Activated CD4-positive, alpha-beta T cell treated with anti-CD3 and anti-CD28 coated beads for 36 hours (primary cell): Measurements from ENCODE around the gene PHLPP1. TPM values are rescaled to one million over a fixed set of nuclear protein-coding genes. Genes with fewer than 3 reads are reported as not detected.
"Not testable (repeated sequence)": the region's sequence is repeated elsewhere in the genome, so short reads cannot be mapped to it uniquely, and the experiment has no call there.

Experiments used
- ATAC-seq: fragments of 200-7000 bp; cut with Tn5 transposase; one replicate; pipeline ENCODE4 v1.10.0; 2021; ENCODE audit warnings: mild to moderate bottlenecking, moderate library complexity
- CTCF ChIA-PET: fragments of 350-600 bp; sonication (Branson Sonifier 250); formaldehyde crosslinking; loops from one replicate; lab custom pipeline; 2021; ENCODE audit warnings: antibody characterized with exemption; lab: Charles Lee
- POLR2A ChIA-PET: fragments of 350-600 bp; sonication (Branson Sonifier 250); formaldehyde crosslinking; loops from one replicate; lab custom pipeline; 2021; ENCODE audit warnings: antibody characterized with exemption, inconsistent platforms; lab: Charles Lee
- DNase-seq: peaks from one replicate; pipeline ENCODE4 v3.0.0-alpha.2; 2020
- H3K27ac Mint-ChIP-seq: one replicate; pipeline ENCODE4 v1.8.0; 2021; ENCODE audit warnings: mixed read lengths
- H3K27me3 Mint-ChIP-seq: one replicate; pipeline ENCODE4 v1.8.0; 2021; ENCODE audit warnings: mixed read lengths
- H3K36me3 Mint-ChIP-seq: one replicate; pipeline ENCODE4 v1.8.0; 2021; ENCODE audit warnings: low read depth, mixed read lengths
- H3K4me1 Mint-ChIP-seq: one replicate; pipeline ENCODE4 v1.8.0; 2021; ENCODE audit warnings: mixed read lengths
- H3K4me3 Mint-ChIP-seq: one replicate; pipeline ENCODE4 v1.8.0; 2021; ENCODE audit warnings: mild to moderate bottlenecking, moderate library complexity, mixed read lengths
- H3K9me3 Mint-ChIP-seq: one replicate; pipeline ENCODE4 v1.8.0; 2021; ENCODE audit warnings: low read depth, mixed read lengths
- intact Hi-C, 2 experiments: fragments of 100-400 bp; cut with DNase I in 1 of 2; cut with micrococcal nuclease in 1 of 2; formaldehyde crosslinking; loops; one replicate each; pipeline versions ENCODE4 v1.14.2 to v1.15.1; 2022 to 2024; cut with DNase I, micrococcal nuclease
- total RNA-seq, 2 experiments: library from RNA; stranded (reverse); gene quantifications; one replicate each; pipeline ENCODE4 v1.2.3, GENCODE V29; 2021

PHLPP1 gene
- total RNA-seq, 2 experiments from 2014 or later = 6.8 to 8.5 TPM

DNA sequence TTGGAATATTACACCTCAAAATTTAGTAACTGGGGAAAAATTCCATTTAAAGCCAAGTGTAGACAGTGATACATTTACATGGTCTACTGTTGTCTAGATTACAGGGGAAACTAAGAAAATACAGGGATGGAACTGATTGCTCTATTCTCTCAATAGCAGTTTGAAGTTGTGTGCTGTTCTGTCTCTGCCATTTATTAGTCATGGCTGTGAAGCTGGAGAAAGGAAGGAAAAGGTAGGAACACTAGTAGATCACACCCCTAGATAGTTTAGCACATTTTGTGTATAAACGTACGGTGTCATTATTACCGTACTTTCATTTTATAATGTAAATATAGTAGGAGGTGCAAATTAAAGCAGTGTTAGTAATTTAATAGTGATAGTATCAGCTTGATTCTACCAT is 170.5 kb downstream of the PHLPP1 start:
- ATAC-seq (no peak), DNase-seq (no peak)
- no peaks in the 10 kb centered on the region for H3K36me3 Mint-ChIP-seq
- no peak overlapping the region for H3K27ac Mint-ChIP-seq
- intact Hi-C loops = no loop called here
- ChIA-PET POLR2A (no interaction called here), CTCF (interaction anchor here (1.0 kb wide), 1 partner anchor 21 kb away, joined by 3 read pairs; no protein-coding TSS in a partner anchor)
- H3K4me3 Mint-ChIP-seq = no peak overlapping the region
- H3K27me3 Mint-ChIP-seq = no peaks in the 10 kb centered on the region
- H3K9me3 Mint-ChIP-seq = no peaks in the 10 kb centered on the region
- H3K4me1 Mint-ChIP-seq = peaks cover 6% of the 10 kb centered on the region

DNA sequence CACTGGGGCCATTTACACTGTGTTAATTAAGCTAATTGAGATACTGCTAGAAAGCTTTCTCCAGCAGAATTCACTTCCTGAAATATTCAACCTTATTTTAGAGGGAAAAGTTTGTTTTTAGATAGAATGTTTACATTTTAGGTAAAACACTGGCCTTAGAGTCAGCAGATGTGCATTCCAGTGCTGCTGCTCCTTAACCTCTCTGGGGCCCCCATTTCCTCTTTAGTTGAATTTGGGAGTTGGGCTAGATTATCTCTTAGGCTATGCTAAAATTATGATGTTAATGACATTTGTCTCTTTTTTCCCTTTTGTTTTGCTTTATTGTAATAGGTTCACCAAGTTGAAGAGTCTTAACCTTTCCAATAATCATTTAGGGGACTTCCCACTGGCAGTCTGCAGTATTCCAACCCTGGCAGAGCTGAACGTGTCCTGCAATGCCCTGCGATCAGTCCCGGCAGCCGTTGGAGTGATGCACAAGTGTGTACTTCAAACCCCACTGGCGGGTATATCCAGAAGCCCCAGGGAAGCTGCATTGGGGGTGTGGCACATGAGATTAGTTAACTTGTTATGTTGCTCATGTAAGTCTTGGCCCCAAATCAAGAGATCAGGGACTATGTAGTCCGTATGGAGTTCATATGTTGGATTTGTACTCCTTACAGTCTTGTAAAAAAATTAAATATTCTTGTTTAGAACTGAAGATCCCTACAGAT is 179.5 kb downstream of the PHLPP1 start:
- ChIA-PET CTCF (interaction anchor here (0.5 kb wide), 1 partner anchor 601 kb away, joined by 4 read pairs; no protein-coding TSS in a partner anchor), POLR2A (no interaction called here)
- H3K4me3 Mint-ChIP-seq = no peak overlapping the region

DNA sequence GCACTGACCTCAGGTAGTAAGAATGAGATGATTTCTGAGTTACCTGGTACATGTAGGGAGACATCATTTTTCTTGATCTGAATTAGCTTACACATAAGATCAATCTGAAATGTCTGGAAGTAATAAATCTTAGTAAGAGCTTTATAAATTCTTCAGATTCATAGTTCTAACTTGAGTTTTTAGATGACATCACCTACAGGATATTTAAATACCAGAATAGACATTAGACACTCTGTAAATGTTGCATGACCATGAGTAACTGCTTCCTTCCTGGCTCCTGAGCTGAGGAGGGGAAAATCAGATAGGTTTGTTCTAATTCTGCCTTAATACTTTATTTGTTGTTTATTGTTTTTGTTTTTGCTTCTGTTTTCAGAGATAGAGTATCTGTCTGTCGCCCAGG is 181.8 kb downstream of the PHLPP1 start:
- DNase-seq (no peak), ATAC-seq (no peak)
- no peak overlapping the region for H3K4me3 Mint-ChIP-seq
- H3K4me1 Mint-ChIP-seq = peaks cover 7% of the 10 kb centered on the region
- POLR2A ChIA-PET = no interaction called here
- H3K27me3 Mint-ChIP-seq = no peaks in the 10 kb centered on the region
- CTCF ChIA-PET = no interaction called here
- intact Hi-C loops = no loop called here
- peaks cover 14% of the 10 kb centered on the region for H3K36me3 Mint-ChIP-seq
- H3K9me3 Mint-ChIP-seq = no peaks in the 10 kb centered on the region
- H3K27ac Mint-ChIP-seq = no peak overlapping the region

More for the DNA sequence above, 179.5 kb downstream of the PHLPP1 start:
- Mint-ChIP-seq H3K27me3 (no peaks in the 10 kb centered on the region), H3K36me3 (peaks cover 11% of the 10 kb centered on the region), H3K27ac (no peak overlapping the region), H3K4me1 (peaks cover 7% of the 10 kb centered on the region), H3K9me3 (no peaks in the 10 kb centered on the region)
- no peak for DNase-seq
- ATAC-seq = no peak
- intact Hi-C loops = no loop called here

DNA sequence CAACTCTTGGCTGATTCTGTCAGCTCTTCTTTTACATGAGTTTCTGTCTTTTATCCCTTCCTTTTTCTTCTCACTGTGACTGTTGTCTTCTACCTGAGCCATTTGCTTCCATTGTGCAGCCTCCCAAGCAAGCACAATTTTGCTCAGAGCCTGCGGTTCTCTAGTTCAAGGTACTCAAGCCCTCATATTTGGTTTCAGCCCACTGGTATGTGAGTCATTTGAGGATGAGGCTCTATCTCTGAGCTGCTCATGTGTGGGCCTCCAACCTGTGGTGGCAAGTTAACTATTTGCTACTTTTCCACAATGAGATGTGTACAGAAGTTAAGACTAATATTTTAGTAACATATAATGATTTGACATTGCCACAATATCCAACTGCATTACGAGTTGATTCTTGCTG is 183.0 kb downstream of the PHLPP1 start:
- POLR2A ChIA-PET = no interaction called here
- peak; percentile 24 for DNase-seq
- Mint-ChIP-seq H3K4me1 (peaks cover 7% of the 10 kb centered on the region), H3K4me3 (no peak overlapping the region), H3K9me3 (no peaks in the 10 kb centered on the region), H3K36me3 (peaks cover 18% of the 10 kb centered on the region), H3K27me3 (no peaks in the 10 kb centered on the region), H3K27ac (peak overlapping the region; percentile 7)
- peak; percentile 78 for ATAC-seq
- intact Hi-C loops = no loop called here
- CTCF ChIA-PET = no interaction called here

DNA sequence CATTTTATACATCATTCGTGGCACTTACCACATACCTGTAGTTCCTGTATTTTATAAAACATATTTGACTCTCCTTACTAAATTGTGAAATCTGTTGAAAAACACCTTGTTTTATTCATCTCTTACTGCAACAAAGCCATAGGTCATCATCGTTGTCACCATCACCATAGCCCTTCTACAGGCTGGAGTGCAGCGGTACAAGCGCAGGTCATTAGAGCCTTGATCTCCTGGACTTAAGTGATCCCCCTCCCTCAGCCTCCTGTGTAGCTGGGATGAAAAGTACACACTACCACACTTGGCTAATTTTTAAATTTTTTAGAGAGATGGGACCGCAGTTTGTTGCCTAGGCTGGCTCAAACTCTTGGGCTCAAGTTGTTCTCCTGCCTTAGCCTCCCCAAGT is 184.2 kb downstream of the PHLPP1 start:
- POLR2A ChIA-PET = no interaction called here
- Mint-ChIP-seq H3K27me3 (no peaks in the 10 kb centered on the region), H3K4me1 (peaks cover 7% of the 10 kb centered on the region), H3K36me3 (peaks cover 23% of the 10 kb centered on the region), H3K27ac (no peak overlapping the region), H3K9me3 (no peaks in the 10 kb centered on the region), H3K4me3 (no peak overlapping the region)
- CTCF ChIA-PET = no interaction called here
- ATAC-seq (no peak), DNase-seq (no peak)
- intact Hi-C loops = no loop called here

DNA sequence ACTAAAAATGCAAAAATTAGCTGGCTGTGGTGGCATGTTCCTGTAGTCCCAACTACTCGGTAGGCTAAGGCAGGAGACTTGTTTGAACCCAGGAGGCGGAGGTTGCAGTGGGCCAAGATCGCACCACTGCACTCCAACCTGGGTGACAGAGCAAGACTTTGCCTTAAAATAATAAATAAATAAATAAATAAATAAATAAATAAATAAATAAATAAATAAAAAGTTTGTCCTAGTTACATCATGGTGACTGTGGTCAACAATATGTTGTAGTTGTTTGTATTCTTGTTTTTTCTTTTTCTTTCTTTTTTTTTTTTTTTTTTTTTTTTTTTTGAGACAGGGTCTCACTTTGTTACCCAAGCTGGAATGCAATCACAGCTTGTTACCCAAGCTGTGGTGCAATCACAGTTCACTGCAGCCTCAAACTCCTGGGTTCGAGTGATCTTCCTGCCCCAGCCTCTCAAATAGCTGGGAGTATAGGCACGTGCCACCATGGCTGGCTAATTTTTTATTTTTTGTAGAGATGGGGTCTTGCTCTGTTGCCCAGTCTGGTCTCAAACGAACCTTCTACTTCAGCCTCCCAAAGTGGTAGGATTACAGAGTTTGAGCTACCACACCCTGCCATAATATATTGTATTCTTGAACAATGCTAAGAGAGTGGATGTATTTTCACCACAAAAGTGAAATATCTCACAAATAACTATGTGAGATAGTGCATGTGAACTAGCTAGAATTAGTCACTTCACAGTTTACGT is 185.0 kb downstream of the PHLPP1 start:
- POLR2A ChIA-PET = no interaction called here

DNA sequence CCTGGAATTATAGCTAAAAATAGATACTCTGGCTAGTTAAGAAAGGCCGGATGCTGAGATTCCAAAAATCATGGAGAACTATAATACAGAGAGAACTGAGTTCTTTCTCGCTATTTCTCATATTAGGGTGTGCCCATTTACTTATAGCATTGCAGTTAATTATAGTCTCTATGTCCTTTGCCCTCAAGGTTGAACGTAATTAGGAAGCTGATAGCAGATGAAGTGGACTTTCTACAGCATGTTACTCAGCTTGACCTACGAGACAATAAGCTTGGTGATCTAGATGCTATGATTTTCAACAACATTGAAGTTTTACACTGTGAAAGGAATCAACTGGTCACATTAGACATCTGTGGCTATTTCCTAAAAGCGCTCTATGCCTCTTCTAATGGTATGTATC is 187.4 kb downstream of the PHLPP1 start:
- H3K27ac Mint-ChIP-seq = no peak overlapping the region
- ChIA-PET POLR2A (no interaction called here), CTCF (no interaction called here)
- peaks cover 18% of the 10 kb centered on the region for H3K36me3 Mint-ChIP-seq
- peaks cover 7% of the 10 kb centered on the region for H3K4me1 Mint-ChIP-seq
- DNase-seq (no peak), ATAC-seq (no peak)
- no peak overlapping the region for H3K4me3 Mint-ChIP-seq
- no peaks in the 10 kb centered on the region for H3K27me3 Mint-ChIP-seq
- intact Hi-C loops = no loop called here
- H3K9me3 Mint-ChIP-seq = no peaks in the 10 kb centered on the region

More for the DNA sequence above, 185.0 kb downstream of the PHLPP1 start:
- Mint-ChIP-seq H3K27me3 (no peaks in the 10 kb centered on the region), H3K4me3 (no peak overlapping the region), H3K36me3 (peaks cover 23% of the 10 kb centered on the region), H3K4me1 (peaks cover 7% of the 10 kb centered on the region), H3K27ac (no peak overlapping the region), H3K9me3 (no peaks in the 10 kb centered on the region)
- DNase-seq (no peak), ATAC-seq (no peak)
- CTCF ChIA-PET = no interaction called here
- intact Hi-C loops = no loop called here

DNA sequence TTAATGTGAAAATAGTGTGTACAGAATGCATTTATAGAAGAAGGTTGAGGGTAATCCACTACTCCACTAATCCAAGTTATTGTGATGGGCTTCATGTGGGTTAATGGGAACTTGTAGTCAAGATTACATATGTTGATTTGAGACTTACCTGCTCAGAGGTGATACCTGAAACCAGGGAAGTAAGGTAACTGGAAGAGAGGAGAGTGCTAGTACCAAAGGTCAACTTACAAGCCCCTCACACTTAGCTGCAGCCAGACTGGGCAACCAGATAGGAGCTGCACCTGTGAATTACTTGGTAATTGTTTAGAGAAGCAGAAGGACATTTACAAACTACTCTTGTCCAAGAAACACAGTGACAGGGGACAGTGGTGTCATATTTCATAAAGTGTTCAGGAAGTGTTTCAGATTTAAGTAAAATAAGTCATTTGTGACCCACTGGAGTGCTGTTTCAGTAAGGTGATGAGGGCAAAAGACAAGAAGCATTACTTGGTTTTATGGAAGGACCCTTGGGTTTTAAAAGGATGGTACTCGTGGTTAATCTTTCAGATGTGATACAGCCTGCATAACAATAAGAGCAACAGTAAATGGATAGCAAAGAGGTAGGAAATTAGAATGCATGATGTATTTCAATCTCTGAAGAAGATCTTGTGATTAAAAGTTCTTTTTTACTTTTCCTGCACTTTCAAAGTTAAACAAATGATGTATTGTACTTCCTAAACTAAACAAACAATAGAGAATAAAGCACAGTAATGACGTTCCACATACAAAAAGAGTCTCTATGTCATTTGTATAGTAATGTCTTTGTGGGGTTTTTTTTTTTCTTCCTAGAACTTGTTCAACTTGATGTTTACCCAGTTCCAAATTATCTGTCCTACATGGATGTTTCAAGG is 189.3 kb downstream of the PHLPP1 start:
- POLR2A ChIA-PET = no interaction called here
- H3K4me3 Mint-ChIP-seq = no peak overlapping the region

DNA sequence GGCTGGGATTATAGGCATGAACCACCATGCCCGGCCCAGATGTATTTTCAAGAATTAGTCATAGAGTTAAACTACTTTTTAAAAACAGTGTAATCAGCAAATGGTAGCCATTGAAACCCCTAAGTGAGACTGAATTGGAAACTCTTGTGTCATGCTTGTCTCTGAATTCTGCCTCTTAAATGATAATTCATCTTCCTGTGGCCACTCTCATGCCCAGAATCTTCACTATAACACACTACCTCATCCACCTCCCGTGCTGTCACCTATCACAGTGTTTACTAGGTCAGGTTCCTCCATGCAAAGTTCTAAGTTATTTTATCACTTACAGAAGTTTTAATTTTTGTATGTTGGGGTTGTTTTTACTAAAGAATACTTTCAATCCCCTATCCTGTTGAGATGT is 197.5 kb downstream of the PHLPP1 start:
- no peak for DNase-seq
- Mint-ChIP-seq H3K36me3 (no peaks in the 10 kb centered on the region), H3K27ac (no peak overlapping the region), H3K27me3 (no peaks in the 10 kb centered on the region), H3K4me1 (no peaks in the 10 kb centered on the region), H3K9me3 (no peaks in the 10 kb centered on the region), H3K4me3 (no peak overlapping the region)
- ChIA-PET POLR2A (no interaction called here), CTCF (no interaction called here)
- intact Hi-C loops = no loop called here
- peak; percentile 39 for ATAC-seq

More for the DNA sequence above, 189.3 kb downstream of the PHLPP1 start:
- no peak for DNase-seq
- H3K4me1 Mint-ChIP-seq = no peaks in the 10 kb centered on the region
- H3K36me3 Mint-ChIP-seq = peaks cover 12% of the 10 kb centered on the region
- no peaks in the 10 kb centered on the region for H3K9me3 Mint-ChIP-seq
- CTCF ChIA-PET = interaction anchor here (0.6 kb wide), 1 partner anchor 40 kb away, joined by 4 read pairs; no protein-coding TSS in a partner anchor
- no peak for ATAC-seq
- intact Hi-C loops = no loop called here
- H3K27ac Mint-ChIP-seq = no peak overlapping the region
- H3K27me3 Mint-ChIP-seq = no peaks in the 10 kb centered on the region

DNA sequence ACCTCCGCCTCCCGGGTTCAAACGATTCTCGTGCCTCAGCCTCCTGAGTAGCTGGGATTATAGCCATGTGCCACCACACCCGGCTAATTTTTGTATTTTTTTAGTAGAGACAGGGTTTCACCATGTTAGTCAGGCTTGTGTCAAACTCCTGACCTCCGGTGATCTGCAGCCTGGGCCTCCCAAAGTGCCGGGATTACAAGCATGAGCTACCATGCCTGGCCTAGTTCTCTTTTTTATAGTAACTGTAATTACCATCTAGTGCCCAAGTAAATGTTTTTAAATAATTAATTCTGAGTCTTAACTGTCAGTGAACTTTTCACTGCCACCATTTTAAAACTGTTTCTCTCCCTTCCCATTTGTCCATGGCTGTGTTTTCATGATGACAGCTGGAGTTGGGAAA is 198.5 kb downstream of the PHLPP1 start:
- H3K27me3 Mint-ChIP-seq, ATAC-seq, POLR2A ChIA-PET, H3K36me3 Mint-ChIP-seq, H3K4me3 Mint-ChIP-seq, H3K27ac Mint-ChIP-seq, H3K4me1 Mint-ChIP-seq, H3K9me3 Mint-ChIP-seq, DNase-seq, intact Hi-C loops: not testable (repeated sequence)
- CTCF ChIA-PET = interaction anchor here (0.6 kb wide), 1 partner anchor 56 kb away, joined by 5 read pairs; no protein-coding TSS in a partner anchor

DNA sequence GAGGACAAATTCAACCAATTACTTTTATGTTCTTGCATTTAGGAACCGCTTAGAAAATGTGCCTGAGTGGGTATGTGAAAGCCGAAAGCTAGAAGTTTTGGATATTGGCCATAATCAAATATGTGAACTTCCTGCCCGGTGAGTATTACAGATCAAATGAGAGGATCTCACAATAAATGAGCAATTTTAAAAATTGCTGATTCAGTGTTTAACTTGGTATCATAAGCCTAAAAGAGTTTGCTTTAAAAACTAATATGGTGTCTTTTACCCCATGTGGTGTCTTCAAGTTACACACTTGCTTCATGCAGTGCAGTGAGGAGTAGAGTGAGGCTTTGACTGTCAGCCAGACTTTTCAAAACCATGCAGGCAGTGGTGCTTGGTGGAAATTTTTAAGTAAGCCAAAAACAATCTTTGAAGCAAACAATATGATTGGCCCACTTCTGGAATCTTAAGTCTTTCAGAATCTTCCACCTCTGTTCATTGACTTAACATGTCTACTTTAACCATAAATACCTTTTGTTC is 199.6 kb downstream of the PHLPP1 start:
- no peaks in the 10 kb centered on the region for H3K36me3 Mint-ChIP-seq
- no peak for DNase-seq
- no peaks in the 10 kb centered on the region for H3K4me1 Mint-ChIP-seq
- intact Hi-C loops = no loop called here
- ATAC-seq = no peak
- ChIA-PET CTCF (interaction anchor here (0.6 to 1.1 kb wide), 3 partner anchors 64 to 336 kb away, joined by 3 to 4 read pairs (median 4); no protein-coding TSS in a partner anchor), POLR2A (no interaction called here)
- H3K4me3 Mint-ChIP-seq = no peak overlapping the region
- no peak overlapping the region for H3K27ac Mint-ChIP-seq
- no peaks in the 10 kb centered on the region for H3K9me3 Mint-ChIP-seq
- no peaks in the 10 kb centered on the region for H3K27me3 Mint-ChIP-seq
